Endothelial cell of umbilical vein (primary cell): Measurements from ENCODE around the gene ADA. TPM values are rescaled to one million over a fixed set of nuclear protein-coding genes. Genes with fewer than 3 reads are reported as not detected.

ENCODE experiments used
- BruUV-seq: library from RNA; stranded (reverse); fragments of 400-500 nt; replicated peaks from 2 replicates; lab custom pipeline; 2021; lab: Mats Ljungman, UMichigan
- CTCF ChIA-PET: fragments of 300-600, 350-600 bp; sonication (Branson Sonifier 250); formaldehyde crosslinking; loops from one replicate; lab custom pipeline; 2021; ENCODE audit warnings: antibody characterized with exemption, inconsistent platforms; lab: Charles Lee
- POLR2A ChIA-PET: fragments of 300-600, 350-600 bp; sonication (Branson Sonifier 250); formaldehyde crosslinking; loops from one replicate; lab custom pipeline; 2021; ENCODE audit warnings: antibody characterized with exemption, inconsistent platforms; lab: Charles Lee
- DNase-seq: peaks from one replicate; pipeline ENCODE4 v3.0.0-alpha.2; 2011; ENCODE audit warnings: low read depth, low spot score
- FAIRE-seq: peaks from 2 replicates; lab custom pipeline; 2011; peaks lifted over from hg19 to GRCh38; lab: Jason Lieb, UNC
- H2AFZ ChIP-seq: 2 replicates; pipeline ENCODE4 v1.6.0; 2012; ENCODE audit warnings: low read depth, low read length, control low read depth, inconsistent platforms
- H3K27ac ChIP-seq: 2 replicates; pipeline ENCODE4 v1.5.1; 2011; ENCODE audit warnings: low read depth, mild to moderate bottlenecking, control low read depth, low read length, moderate library complexity; ENCODE audit not compliant: insufficient read depth
- H3K27me3 ChIP-seq, 2 experiments: 2 replicates each; pipeline versions ENCODE4 v1.6.0 to v1.6.1; 2011; ENCODE audit warnings: low read length in 2 of 2, mixed read lengths in 1 of 2; ENCODE audit not compliant: control insufficient read depth in 2 of 2, insufficient read depth in 2 of 2
- H3K36me3 ChIP-seq, 2 experiments: 2 replicates in 1 of 2; 3 replicates in 1 of 2; pipeline ENCODE4 v1.5.1; 2011; ENCODE audit warnings: low read length in 2 of 2, mild to moderate bottlenecking in 1 of 2, moderate library complexity in 1 of 2; ENCODE audit not compliant: control insufficient read depth in 2 of 2, insufficient read depth in 2 of 2; ENCODE audit errors: extremely low read depth in 1 of 2
- H3K4me1 ChIP-seq: 3 replicates; pipeline ENCODE4 v1.5.1; 2011; ENCODE audit warnings: mild to moderate bottlenecking, low read length; ENCODE audit not compliant: control insufficient read depth, insufficient read depth; ENCODE audit errors: extremely low read depth
- H3K4me2 ChIP-seq: 2 replicates; pipeline ENCODE4 v1.6.1; 2011; ENCODE audit warnings: low read length, control low read depth, mixed read lengths; ENCODE audit not compliant: insufficient read depth
- H3K4me3 ChIP-seq, 3 experiments: fragments of 200-600 bp in 1 of 3; sonication (generic), shearing (Covaris generic) in 1 of 3; replicated peaks in 1 of 3; 2 replicates each; pipeline ENCODE4 v1.5.1; 2011 to 2016; ENCODE audit warnings: control low read depth in 3 of 3, low read length in 3 of 3, mild to moderate bottlenecking in 2 of 3, inconsistent platforms in 1 of 3, low read depth in 1 of 3, moderate library complexity in 1 of 3; ENCODE audit not compliant: insufficient read depth in 1 of 3
- H3K79me2 ChIP-seq: 2 replicates; pipeline ENCODE4 v1.6.0; 2012; ENCODE audit warnings: low read length, inconsistent platforms; ENCODE audit not compliant: control insufficient read depth, insufficient read depth
- H3K9ac ChIP-seq: replicated peaks from 2 replicates; pipeline ENCODE3; 2011; ENCODE audit warnings: low read length, control low read depth; ENCODE audit not compliant: insufficient read depth; ENCODE audit errors: extremely low read depth
- H3K9me1 ChIP-seq: replicated peaks from 3 replicates; pipeline ENCODE4 v1.6.0; 2011; ENCODE audit warnings: mild to moderate bottlenecking, low read length; ENCODE audit not compliant: control insufficient read depth, insufficient read depth; ENCODE audit errors: extremely low read depth
- H3K9me3 ChIP-seq: replicated peaks from 2 replicates; pipeline ENCODE4 v1.5.1; 2012; ENCODE audit warnings: low read length, inconsistent platforms; ENCODE audit not compliant: control insufficient read depth, insufficient read depth
- H4K20me1 ChIP-seq: replicated peaks from 2 replicates; pipeline ENCODE3; 2011; ENCODE audit warnings: mild to moderate bottlenecking, low read length; ENCODE audit not compliant: control insufficient read depth, insufficient read depth; ENCODE audit errors: extremely low read depth
- EZH2 ChIP-seq: IDR thresholded peaks from 2 replicates; pipeline ENCODE4 v1.6.1; 2012; ENCODE audit warnings: borderline replicate concordance, low read depth, mild to moderate bottlenecking, moderate library complexity, low read length, inconsistent platforms; ENCODE audit not compliant: severe bottlenecking
- FOS ChIP-seq: IDR thresholded peaks from 2 replicates; pipeline ENCODE4 v1.6.1; 2011; ENCODE audit warnings: mild to moderate bottlenecking, low read length, moderate library complexity, borderline replicate concordance; ENCODE audit not compliant: insufficient read depth
- GATA2 ChIP-seq: IDR thresholded peaks from 2 replicates; pipeline ENCODE4 v1.7.0; 2011; ENCODE audit warnings: low read depth, mild to moderate bottlenecking, moderate library complexity, mixed read lengths, low read length; ENCODE audit not compliant: insufficient read length, insufficient read depth
- MYC ChIP-seq: IDR thresholded peaks from one replicate; pipeline ENCODE4 v1.6.1; 2011; ENCODE audit warnings: mild to moderate bottlenecking, low read depth, low read length
- POLR2A ChIP-seq: IDR thresholded peaks from 2 replicates; pipeline ENCODE4 v1.6.1; 2012; ENCODE audit warnings: low read depth, mild to moderate bottlenecking, control low read depth, low read length
- POLR2AphosphoS5 ChIP-seq: IDR thresholded peaks from 2 replicates; pipeline ENCODE4 v1.6.1; 2012; ENCODE audit warnings: low read depth, mild to moderate bottlenecking, control low read depth, low read length, moderate library complexity; ENCODE audit not compliant: insufficient read depth
- dilution Hi-C: fragments of 300-500 bp; cut with MboI; formaldehyde crosslinking; loops from one replicate; pipeline ENCODE4 v1.15.0; 2019; ENCODE audit warnings: low sequenced_read_pairs; ENCODE audit not compliant: extremely low pct_ligation_motif_present
- intact Hi-C: fragments of 100-400 bp; cut with micrococcal nuclease; formaldehyde crosslinking; loops from one replicate; pipeline ENCODE4 v1.10.0; 2022
- polyA plus RNA-seq, 4 experiments: library from polyadenylated mRNA; depleted of rRNA in 3 of 4; stranded (reverse) in 3 of 4; unstranded in 1 of 4; fragments of >200 nt; gene quantifications; 2 replicates each; pipeline versions ENCODE4 v1.2.1 to v1.2.3, GENCODE V29; 2011 to 2012; ENCODE audit warnings: missing spikeins in 1 of 4
- total RNA-seq: library from RNA; stranded (reverse); gene quantifications from 2 replicates; pipeline ENCODE4 v1.2.3, GENCODE V29; 2021
- TF ChIP-seq, protein P1 (sequence below), 2 donors: IDR thresholded peaks; 1 replicate in 1 of 2; 2 replicates in 1 of 2; pipeline ENCODE4 v1.5.1; 2011; ENCODE audit warnings: low read length in 2 of 2, mild to moderate bottlenecking in 2 of 2, moderate library complexity in 2 of 2, control low read depth in 1 of 2, inconsistent platforms in 1 of 2, low read depth in 1 of 2; ENCODE audit not compliant: insufficient read depth in 1 of 2; ENCODE audit errors: extremely low read depth in 1 of 2

ADA gene
- total and polyA plus RNA-seq, 2 donors (not counting 3 experiments of a cell fraction or from before 2014, with no cell fraction given) = 26.3 to 33.1 TPM

GRCh38 chr20:44621325-44621724 lies 30.2 kb downstream of the ADA start:
- TF ChIP-seq FOS = no peak
- TF ChIP-seq POLR2A = peak; percentile 42
- H3K36me3 ChIP-seq = peaks cover 4 to 33% of the 10 kb centered on the region in 2 experiments
- DNase-seq (no peak), FAIRE-seq (no peak)
- no peak overlapping the region for H3K27ac ChIP-seq
- H3K4me2 ChIP-seq = no peak overlapping the region
- no peaks in the 10 kb centered on the region for H3K79me2 ChIP-seq
- ChIA-PET POLR2A (no interaction called here), CTCF (no interaction called here)
- H3K9me3 ChIP-seq = no peaks in the 10 kb centered on the region
- no peak overlapping the region for H3K9ac ChIP-seq
- BruUV-seq = no TSS peak
- no peaks in the 10 kb centered on the region for H4K20me1 ChIP-seq
- no peak overlapping the region for H2AFZ ChIP-seq
- intact Hi-C loops = loop anchor here (2.0 kb wide), 1 partner anchor 61 kb away; no protein-coding TSS in a partner anchor
- H3K27me3 ChIP-seq = no peaks in the 10 kb centered on the region
- dilution Hi-C loops = no loop called here
- H3K9me1 ChIP-seq = no peaks in the 10 kb centered on the region
- no peaks in the 10 kb centered on the region for H3K4me1 ChIP-seq
- H3K4me3 ChIP-seq = no peak overlapping the region

DNA sequence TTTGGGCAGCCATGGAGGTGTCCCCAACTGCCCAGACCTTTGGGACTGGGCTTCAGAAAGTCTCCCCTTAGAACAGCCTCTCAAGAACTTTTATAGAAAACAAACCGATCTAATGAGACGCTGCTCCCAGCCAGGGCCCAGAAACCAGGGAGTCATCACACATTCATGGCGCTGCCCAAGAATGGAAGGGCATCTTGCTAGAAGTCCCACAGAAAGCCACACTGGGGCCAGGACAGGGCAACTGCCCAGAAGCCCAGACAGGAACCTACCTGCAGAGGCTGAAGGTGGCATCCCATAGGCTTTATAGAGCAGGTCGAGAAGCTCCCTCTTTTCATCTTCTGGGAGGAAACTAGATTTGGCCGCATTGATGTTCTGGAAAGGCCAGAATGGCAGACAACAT lies 31.5 kb downstream of the ADA start:
- H3K4me1 ChIP-seq = no peaks in the 10 kb centered on the region
- ChIA-PET POLR2A (no interaction called here), CTCF (interaction anchor here (0.7 kb wide), 1 partner anchor 13 kb away, joined by 3 read pairs; no protein-coding TSS in a partner anchor)
- dilution Hi-C loops = no loop called here
- H3K27me3 ChIP-seq = no peaks in the 10 kb centered on the region
- H4K20me1 ChIP-seq = no peaks in the 10 kb centered on the region
- no peaks in the 10 kb centered on the region for H3K79me2 ChIP-seq
- H3K9me1 ChIP-seq = no peaks in the 10 kb centered on the region
- no peaks in the 10 kb centered on the region for H3K9me3 ChIP-seq
- H3K9ac ChIP-seq = no peak overlapping the region
- intact Hi-C loops = loop anchor here (2.0 kb wide), 1 partner anchor 63 kb away; no protein-coding TSS in a partner anchor
- H3K36me3 ChIP-seq = peaks cover 4 to 39% of the 10 kb centered on the region in 2 experiments
- BruUV-seq = no TSS peak
- H2AFZ ChIP-seq = no peak overlapping the region
- FAIRE-seq (no peak), DNase-seq (no peak)
- TF ChIP-seq EZH2 (no peak), MYC (no peak), GATA2 (no peak), POLR2A (no peak), POLR2AphosphoS5 (peak; percentile 12)
- TF ChIP-seq, protein P1, sequence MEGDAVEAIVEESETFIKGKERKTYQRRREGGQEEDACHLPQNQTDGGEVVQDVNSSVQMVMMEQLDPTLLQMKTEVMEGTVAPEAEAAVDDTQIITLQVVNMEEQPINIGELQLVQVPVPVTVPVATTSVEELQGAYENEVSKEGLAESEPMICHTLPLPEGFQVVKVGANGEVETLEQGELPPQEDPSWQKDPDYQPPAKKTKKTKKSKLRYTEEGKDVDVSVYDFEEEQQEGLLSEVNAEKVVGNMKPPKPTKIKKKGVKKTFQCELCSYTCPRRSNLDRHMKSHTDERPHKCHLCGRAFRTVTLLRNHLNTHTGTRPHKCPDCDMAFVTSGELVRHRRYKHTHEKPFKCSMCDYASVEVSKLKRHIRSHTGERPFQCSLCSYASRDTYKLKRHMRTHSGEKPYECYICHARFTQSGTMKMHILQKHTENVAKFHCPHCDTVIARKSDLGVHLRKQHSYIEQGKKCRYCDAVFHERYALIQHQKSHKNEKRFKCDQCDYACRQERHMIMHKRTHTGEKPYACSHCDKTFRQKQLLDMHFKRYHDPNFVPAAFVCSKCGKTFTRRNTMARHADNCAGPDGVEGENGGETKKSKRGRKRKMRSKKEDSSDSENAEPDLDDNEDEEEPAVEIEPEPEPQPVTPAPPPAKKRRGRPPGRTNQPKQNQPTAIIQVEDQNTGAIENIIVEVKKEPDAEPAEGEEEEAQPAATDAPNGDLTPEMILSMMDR (IDR thresholded peaks at IDR 0.05; ENCODE audit: extremely low read depth in 1 of 2, insufficient read depth in 1 of 2, low read depth in 1 of 2, low read length in 2 of 2) = no peak
- no peak overlapping the region for H3K27ac ChIP-seq
- no peak overlapping the region for H3K4me3 ChIP-seq
- no peak overlapping the region for H3K4me2 ChIP-seq
